HG02798 (cell line): ENCODE data around the gene TASP1.
"Not testable (repeated sequence)": the region's sequence is repeated elsewhere in the genome, so short reads cannot be mapped to it uniquely, and the experiment has no call there.

Experiments
- ATAC-seq: cut with Tn5 transposase; IDR thresholded peaks from one replicate; pipeline ENCODE4 v1.9.1; 2021; ENCODE audit warnings: mild to moderate bottlenecking; ENCODE audit not compliant: unreplicated experiment, poor library complexity

TASP1 gene

GRCh38 chr20:13510837-13511488, 127.8 kb downstream of the TASP1 start:
- no peak for ATAC-seq

GRCh38 chr20:13507646-13508045, 131.1 kb downstream of the TASP1 start:
- ATAC-seq: no peak

GRCh38 chr20:13501500-13501899, 137.2 kb downstream of the TASP1 start:
- ATAC-seq: no peak

- no peak for ATAC-seq
These were observed 144.7 kb downstream of the TASP1 start for GRCh38 chr20:13494019-13494418.

GRCh38 chr20:13493143-13493542, 145.6 kb downstream of the TASP1 start:
- ATAC-seq: no peak

- ATAC-seq: no peak
These were observed 146.7 kb downstream of the TASP1 start for GRCh38 chr20:13492001-13492481.

GRCh38 chr20:13487202-13487601, 151.5 kb downstream of the TASP1 start:
- no peak for ATAC-seq

- ATAC-seq: no peak
These were observed 152.0 kb downstream of the TASP1 start for GRCh38 chr20:13486694-13487093.

- no peak for ATAC-seq
These were observed 153.2 kb downstream of the TASP1 start for GRCh38 chr20:13485576-13485975.

- not testable (repeated sequence) for ATAC-seq
These were observed 153.7 kb downstream of the TASP1 start for GRCh38 chr20:13485019-13485418.

GRCh38 chr20:13483472-13483871, 155.3 kb downstream of the TASP1 start:
- ATAC-seq: not testable (repeated sequence)

GRCh38 chr20:13478366-13478765, 160.4 kb downstream of the TASP1 start:
- no peak for ATAC-seq

- no peak for ATAC-seq
These were observed 164.3 kb downstream of the TASP1 start for GRCh38 chr20:13474467-13474866.

GRCh38 chr20:13469262-13469661, 169.5 kb downstream of the TASP1 start:
- ATAC-seq: no peak

GRCh38 chr20:13468166-13468565, 170.6 kb downstream of the TASP1 start:
- no peak for ATAC-seq

- ATAC-seq: no peak
These were observed 174.0 kb downstream of the TASP1 start for GRCh38 chr20:13464702-13465101.

GRCh38 chr20:13461849-13462458, 176.8 kb downstream of the TASP1 start:
- no peak for ATAC-seq

- peak; percentile 97 for ATAC-seq
These were observed 179.8 kb downstream of the TASP1 start for GRCh38 chr20:13458860-13459451.

GRCh38 chr20:13457487-13457886, 181.2 kb downstream of the TASP1 start:
- no peak for ATAC-seq

- ATAC-seq: no peak
These were observed 183.0 kb downstream of the TASP1 start for GRCh38 chr20:13455713-13456112.

GRCh38 chr20:13453367-13453766, 185.4 kb downstream of the TASP1 start:
- ATAC-seq: no peak
